ENCODE results near the gene PLEKHB1.

GRCh38 chr11:73664877-73665276 is 18.5 kb downstream of the PLEKHB1 start:
- no peak for TF ChIP-seq CTCF (conservative IDR thresholded peaks at IDR 0.05 in 1 of 2, IDR thresholded peaks at IDR 0.05 in 1 of 2; ENCODE audit: extremely low read depth in 1 of 2, insufficient read depth in 1 of 2, low read depth in 1 of 2, low read length in 2 of 2)
- no peak for TF ChIP-seq EZH2 (IDR thresholded peaks at IDR 0.05; ENCODE audit: borderline replicate concordance, low read length)
